Measurements from ENCODE around the gene TMEM41B.

DNA sequence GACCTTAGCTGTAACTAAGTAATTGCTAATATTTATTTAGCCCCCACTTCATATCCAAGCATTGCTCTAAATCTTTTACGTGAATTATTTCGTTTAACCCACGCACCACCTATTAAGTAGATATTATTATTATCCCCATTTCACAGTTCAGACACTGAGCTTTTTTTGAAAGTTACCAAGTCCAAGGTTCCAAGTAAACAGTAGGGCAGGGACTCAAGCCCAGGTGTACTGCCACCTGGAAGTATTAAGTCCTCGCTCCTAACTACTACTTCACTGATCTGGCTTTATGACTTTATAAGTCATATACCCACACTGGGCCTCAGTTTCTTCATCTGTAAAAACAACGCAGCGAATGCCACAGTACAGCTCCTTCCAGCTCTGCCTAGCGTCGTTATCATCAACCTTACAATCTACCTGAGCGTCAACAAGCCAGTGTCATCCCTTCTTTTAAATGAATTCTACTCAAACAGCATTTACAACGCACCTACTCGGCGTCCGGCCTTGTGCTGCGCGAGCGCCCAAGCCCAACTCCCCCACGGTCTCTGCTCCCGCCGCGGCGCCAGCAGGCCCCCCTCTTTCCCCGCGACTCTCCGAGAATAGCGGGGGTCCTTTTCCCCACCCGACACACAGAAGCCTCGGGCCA is 624 bp downstream of the TMEM41B start:
- TF ChIP-seq, protein P1, sequence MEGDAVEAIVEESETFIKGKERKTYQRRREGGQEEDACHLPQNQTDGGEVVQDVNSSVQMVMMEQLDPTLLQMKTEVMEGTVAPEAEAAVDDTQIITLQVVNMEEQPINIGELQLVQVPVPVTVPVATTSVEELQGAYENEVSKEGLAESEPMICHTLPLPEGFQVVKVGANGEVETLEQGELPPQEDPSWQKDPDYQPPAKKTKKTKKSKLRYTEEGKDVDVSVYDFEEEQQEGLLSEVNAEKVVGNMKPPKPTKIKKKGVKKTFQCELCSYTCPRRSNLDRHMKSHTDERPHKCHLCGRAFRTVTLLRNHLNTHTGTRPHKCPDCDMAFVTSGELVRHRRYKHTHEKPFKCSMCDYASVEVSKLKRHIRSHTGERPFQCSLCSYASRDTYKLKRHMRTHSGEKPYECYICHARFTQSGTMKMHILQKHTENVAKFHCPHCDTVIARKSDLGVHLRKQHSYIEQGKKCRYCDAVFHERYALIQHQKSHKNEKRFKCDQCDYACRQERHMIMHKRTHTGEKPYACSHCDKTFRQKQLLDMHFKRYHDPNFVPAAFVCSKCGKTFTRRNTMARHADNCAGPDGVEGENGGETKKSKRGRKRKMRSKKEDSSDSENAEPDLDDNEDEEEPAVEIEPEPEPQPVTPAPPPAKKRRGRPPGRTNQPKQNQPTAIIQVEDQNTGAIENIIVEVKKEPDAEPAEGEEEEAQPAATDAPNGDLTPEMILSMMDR (IDR thresholded peaks at IDR 0.05; ENCODE audit: low read length) = no peak
- no peak for TF ChIP-seq EZH2 (optimal IDR thresholded peaks at IDR 0.05; ENCODE audit: low read depth, low read length)
